Activated CD4-positive, alpha-beta memory T cell treated with anti-CD3 and anti-CD28 coated beads, Interleukin-2, amount 10 ng/mL, durations not matched to agents 7 days and 5 days (primary cell): Measurements from ENCODE around the gene TEF. TPM values are rescaled to one million over a fixed set of nuclear protein-coding genes. Genes with fewer than 3 reads are reported as not detected.

Experiments
- CTCF ChIA-PET: fragments of 350-600 bp; sonication (Branson Sonifier 250); formaldehyde crosslinking; loops from one replicate; lab custom pipeline; 2021; ENCODE audit warnings: antibody characterized with exemption, inconsistent platforms; lab: Charles Lee
- POLR2A ChIA-PET: fragments of 350-600 bp; sonication (Branson Sonifier 250); formaldehyde crosslinking; loops from one replicate; lab custom pipeline; 2021; ENCODE audit warnings: antibody characterized with exemption; lab: Charles Lee
- DNase-seq: peaks from one replicate; pipeline ENCODE4 v3.0.0-alpha.2; 2020
- H3K27ac Mint-ChIP-seq: one replicate; pipeline ENCODE4 v1.8.0; 2021; ENCODE audit warnings: mild to moderate bottlenecking, mixed read lengths
- H3K27me3 Mint-ChIP-seq: one replicate; pipeline ENCODE4 v1.8.0; 2021; ENCODE audit warnings: mixed read lengths
- H3K36me3 Mint-ChIP-seq: one replicate; pipeline ENCODE4 v1.8.0; 2021; ENCODE audit warnings: low read depth, mixed read lengths
- H3K4me1 Mint-ChIP-seq: one replicate; pipeline ENCODE4 v1.8.0; 2021; ENCODE audit warnings: mixed read lengths
- H3K4me3 Mint-ChIP-seq: one replicate; pipeline ENCODE4 v1.8.0; 2021; ENCODE audit warnings: mild to moderate bottlenecking, mixed read lengths
- H3K9me3 Mint-ChIP-seq: one replicate; pipeline ENCODE4 v1.8.0; 2021; ENCODE audit warnings: mixed read lengths
- total RNA-seq, 2 experiments: library from RNA; stranded (reverse); gene quantifications; one replicate each; pipeline ENCODE4 v1.2.3, GENCODE V29; 2021

The TEF gene
- total RNA-seq, 2 experiments from 2014 or later = 2.3 to 3.3 TPM

- H3K4me1 Mint-ChIP-seq = no peaks in the 10 kb centered on the region
- H3K27ac Mint-ChIP-seq = no peak overlapping the region
- ChIA-PET POLR2A (no interaction called here), CTCF (no interaction called here)
- no peaks in the 10 kb centered on the region for H3K9me3 Mint-ChIP-seq
- peaks cover 13% of the 10 kb centered on the region for H3K27me3 Mint-ChIP-seq
- no peak overlapping the region for H3K4me3 Mint-ChIP-seq
- no peaks in the 10 kb centered on the region for H3K36me3 Mint-ChIP-seq
- no peak for DNase-seq
Observed at GRCh38 chr22:41369424-41369745, 12.4 kb upstream of the TEF start.

GRCh38 chr22:41369837-41370236 lies 11.9 kb upstream of the TEF start:
- no peaks in the 10 kb centered on the region for H3K9me3 Mint-ChIP-seq
- no peaks in the 10 kb centered on the region for H3K36me3 Mint-ChIP-seq
- H3K27me3 Mint-ChIP-seq = peaks cover 13% of the 10 kb centered on the region
- no peaks in the 10 kb centered on the region for H3K4me1 Mint-ChIP-seq
- POLR2A ChIA-PET = interaction anchor here (1.4 kb wide), 1 partner anchor 11 kb away, joined by 5 read pairs; the partner anchor contains the start of gene TEF
- DNase-seq = no peak
- no peak overlapping the region for H3K27ac Mint-ChIP-seq
- H3K4me3 Mint-ChIP-seq = no peak overlapping the region
- CTCF ChIA-PET = no interaction called here

GRCh38 chr22:41377846-41378245 lies 3.9 kb upstream of the TEF start:
- peaks cover 4% of the 10 kb centered on the region for H3K27me3 Mint-ChIP-seq
- ChIA-PET CTCF (interaction anchor here (0.6 kb wide), 1 partner anchor 34 kb away, joined by 3 read pairs; no protein-coding TSS in a partner anchor), POLR2A (no interaction called here)

GRCh38 chr22:41380993-41381328 lies 781 bp upstream of the TEF start:
- Mint-ChIP-seq H3K27me3 (peaks cover 4% of the 10 kb centered on the region), H3K9me3 (no peaks in the 10 kb centered on the region), H3K4me3 (no peak overlapping the region), H3K4me1 (peaks cover 15% of the 10 kb centered on the region), H3K27ac (no peak overlapping the region), H3K36me3 (no peaks in the 10 kb centered on the region)
- POLR2A ChIA-PET = interaction anchor here (0.7 to 4.3 kb wide), 12 partner anchors 9 to 287 kb away, joined by 3 to 36 read pairs (median 5); partner anchors contain the start of genes ACO2, PHF5A, PMM1 and RANGAP1
- CTCF ChIA-PET = interaction anchor here (1.0 to 2.2 kb wide), 8 partner anchors 23 to 566 kb away, joined by 3 to 11 read pairs (median 5); partner anchors contain the start of genes ACO2, CENPM, PHF5A and PMM1
- no peak for DNase-seq

More at GRCh38 chr22:41377846-41378245, 3.9 kb upstream of the TEF start:
- Mint-ChIP-seq H3K9me3 (no peaks in the 10 kb centered on the region), H3K4me3 (no peak overlapping the region), H3K27ac (no peak overlapping the region), H3K36me3 (no peaks in the 10 kb centered on the region), H3K4me1 (peaks cover 10% of the 10 kb centered on the region)
- DNase-seq = no peak

GRCh38 chr22:41382098-41382578 lies 396 bp downstream of the TEF start:
- peak overlapping the region; percentile 87 for H3K27ac Mint-ChIP-seq
- no peaks in the 10 kb centered on the region for H3K27me3 Mint-ChIP-seq
- CTCF ChIA-PET = interaction anchor here (1.3 to 2.2 kb wide), 5 partner anchors 22 to 565 kb away, joined by 3 to 11 read pairs (median 5); partner anchors contain the start of genes ACO2, CENPM and PHF5A

GRCh38 chr22:41382610-41383009 lies 868 bp downstream of the TEF start:
- Mint-ChIP-seq H3K27me3 (no peaks in the 10 kb centered on the region), H3K27ac (peak overlapping the region; percentile 87), H3K4me1 (peaks cover 15% of the 10 kb centered on the region), H3K4me3 (peak overlapping the region; percentile 88), H3K9me3 (no peaks in the 10 kb centered on the region), H3K36me3 (no peaks in the 10 kb centered on the region)
- CTCF ChIA-PET = interaction anchor here (1.3 to 2.2 kb wide), 2 partner anchors 21 to 150 kb away, joined by 3 to 11 read pairs; no protein-coding TSS in a partner anchor
- POLR2A ChIA-PET = interaction anchor here (1.2 to 4.3 kb wide), 8 partner anchors 12 to 237 kb away, joined by 4 to 36 read pairs (median 9); partner anchors contain the start of genes ACO2, DESI1, PHF5A and PMM1
- no peak for DNase-seq

More at GRCh38 chr22:41382098-41382578, 396 bp downstream of the TEF start:
- Mint-ChIP-seq H3K36me3 (no peaks in the 10 kb centered on the region), H3K4me3 (peak overlapping the region; percentile 88), H3K9me3 (no peaks in the 10 kb centered on the region), H3K4me1 (peaks cover 15% of the 10 kb centered on the region)
- POLR2A ChIA-PET = interaction anchor here (0.9 to 4.3 kb wide), 15 partner anchors 13 to 431 kb away, joined by 3 to 36 read pairs (median 4); partner anchors contain the start of genes ACO2, DESI1, PHF5A and PMM1
- peak; percentile 70 for DNase-seq

GRCh38 chr22:41383085-41383484 lies 1.3 kb downstream of the TEF start:
- peaks cover 15% of the 10 kb centered on the region for H3K4me1 Mint-ChIP-seq
- peak overlapping the region; percentile 88 for H3K4me3 Mint-ChIP-seq
- CTCF ChIA-PET = interaction anchor here (1.6 kb wide), 1 partner anchor 21 kb away, joined by 4 read pairs; no protein-coding TSS in a partner anchor
- no peaks in the 10 kb centered on the region for H3K9me3 Mint-ChIP-seq
- DNase-seq = no peak
- POLR2A ChIA-PET = interaction anchor here (1.6 to 4.3 kb wide), 5 partner anchors 12 to 97 kb away, joined by 4 to 36 read pairs (median 20); partner anchors contain the start of genes ACO2, PHF5A, RANGAP1 and TOB2
- no peak overlapping the region for H3K27ac Mint-ChIP-seq
- no peaks in the 10 kb centered on the region for H3K36me3 Mint-ChIP-seq
- H3K27me3 Mint-ChIP-seq = no peaks in the 10 kb centered on the region

GRCh38 chr22:41384128-41384527 lies 2.4 kb downstream of the TEF start:
- Mint-ChIP-seq H3K9me3 (no peaks in the 10 kb centered on the region), H3K27me3 (no peaks in the 10 kb centered on the region), H3K36me3 (no peaks in the 10 kb centered on the region), H3K4me1 (peaks cover 15% of the 10 kb centered on the region), H3K27ac (no peak overlapping the region), H3K4me3 (no peak overlapping the region)
- DNase-seq = no peak
- POLR2A ChIA-PET = interaction anchor here (3.7 kb wide), 1 partner anchor 85 kb away, joined by 23 read pairs; the partner anchor contains the start of genes ACO2 and PHF5A
- CTCF ChIA-PET = interaction anchor here (1.6 kb wide), 1 partner anchor 20 kb away, joined by 4 read pairs; no protein-coding TSS in a partner anchor

- DNase-seq = no peak
- H3K4me1 Mint-ChIP-seq = peaks cover 8% of the 10 kb centered on the region
- H3K9me3 Mint-ChIP-seq = no peaks in the 10 kb centered on the region
- no peak overlapping the region for H3K4me3 Mint-ChIP-seq
- no peak overlapping the region for H3K27ac Mint-ChIP-seq
- POLR2A ChIA-PET = interaction anchor here (0.8 kb wide), 1 partner anchor 69 kb away, joined by 4 read pairs; no protein-coding TSS in a partner anchor
- no peaks in the 10 kb centered on the region for H3K36me3 Mint-ChIP-seq
- H3K27me3 Mint-ChIP-seq = no peaks in the 10 kb centered on the region
- CTCF ChIA-PET = no interaction called here
Observed at GRCh38 chr22:41387341-41387740, 5.6 kb downstream of the TEF start.

- Mint-ChIP-seq H3K27ac (no peak overlapping the region), H3K27me3 (no peaks in the 10 kb centered on the region), H3K4me1 (no peaks in the 10 kb centered on the region), H3K9me3 (no peaks in the 10 kb centered on the region), H3K4me3 (no peak overlapping the region), H3K36me3 (no peaks in the 10 kb centered on the region)
- CTCF ChIA-PET = interaction anchor here (0.7 kb wide), 1 partner anchor 139 kb away, joined by 3 read pairs; no protein-coding TSS in a partner anchor
- DNase-seq = no peak
- POLR2A ChIA-PET = no interaction called here
Observed at GRCh38 chr22:41394012-41394356, 12.2 kb downstream of the TEF start.

GRCh38 chr22:41395531-41396240 lies 13.9 kb downstream of the TEF start:
- Mint-ChIP-seq H3K27me3 (no peaks in the 10 kb centered on the region), H3K4me3 (no peak overlapping the region), H3K9me3 (no peaks in the 10 kb centered on the region), H3K4me1 (no peaks in the 10 kb centered on the region), H3K36me3 (no peaks in the 10 kb centered on the region), H3K27ac (no peak overlapping the region)
- DNase-seq = no peak
- CTCF ChIA-PET = no interaction called here
- POLR2A ChIA-PET = interaction anchor here (1.0 kb wide), 1 partner anchor 14 kb away, joined by 4 read pairs; the partner anchor contains the start of gene TEF

GRCh38 chr22:41397143-41397811 lies 15.5 kb downstream of the TEF start:
- DNase-seq = no peak
- H3K4me1 Mint-ChIP-seq = no peaks in the 10 kb centered on the region
- H3K9me3 Mint-ChIP-seq = no peaks in the 10 kb centered on the region
- ChIA-PET CTCF (no interaction called here), POLR2A (no interaction called here)
- no peaks in the 10 kb centered on the region for H3K27me3 Mint-ChIP-seq
- H3K4me3 Mint-ChIP-seq = no peak overlapping the region
- no peaks in the 10 kb centered on the region for H3K36me3 Mint-ChIP-seq
- no peak overlapping the region for H3K27ac Mint-ChIP-seq
